Transverse colon (tissue), 4 donors: ENCODE data around the gene MTMR1. TPM values are rescaled to one million over a fixed set of nuclear protein-coding genes. Genes with fewer than 3 reads are reported as not detected.
A peak's percentile ranks its signal among the peaks of the same experiment; 100 is the strongest.

Experiments
- DNase-seq: peaks from one replicate; pipeline ENCODE4 v3.0.0-alpha.2; 2019
- H3K27ac ChIP-seq, 4 donors: fragments of 200-600 bp; sonication (generic); 2 replicates each; pipeline ENCODE4 v1.5.1; 2016 to 2018; ENCODE audit warnings: inconsistent platforms in 4 of 4
- H3K27me3 ChIP-seq: fragments of 200-600 bp; sonication (generic); 2 replicates; pipeline ENCODE4 v1.5.1; 2017; ENCODE audit warnings: inconsistent platforms
- H3K36me3 ChIP-seq, 4 donors: fragments of 200-600 bp; sonication (generic); 2 replicates each; pipeline ENCODE4 v1.5.1; 2017 to 2019; ENCODE audit warnings: inconsistent platforms in 4 of 4
- H3K4me1 ChIP-seq, 4 donors: fragments of 200-600 bp; sonication (generic); 2 replicates each; pipeline ENCODE4 v1.5.1; 2017 to 2020; ENCODE audit warnings: inconsistent platforms in 4 of 4
- H3K4me3 ChIP-seq, 4 donors: fragments of 200-600 bp; sonication (generic); 1 replicate in 1 of 4; 2 replicates in 3 of 4; pipeline versions ENCODE4 v1.5.1 to v1.6.1; 2017 to 2019; ENCODE audit warnings: inconsistent platforms in 4 of 4
- H3K9me3 ChIP-seq, 2 donors: fragments of 200-600 bp; sonication (generic); 2 replicates each; pipeline ENCODE4 v1.5.1; 2017 to 2019; ENCODE audit warnings: inconsistent platforms in 2 of 2
- CTCF ChIP-seq, 5 experiments: fragments of 200-600 bp in 3 of 5; fragments of 450-650 bp in 2 of 5; sonication (generic) in 3 of 5; IDR thresholded peaks; 1 replicate in 2 of 5; 2 replicates in 3 of 5; pipeline ENCODE4 v1.5.1; 2016 to 2017; ENCODE audit warnings: antibody characterized with exemption in 5 of 5, inconsistent platforms in 3 of 5, mild to moderate bottlenecking in 2 of 5, moderate library complexity in 1 of 5
- EP300 ChIP-seq: sonication (generic); formaldehyde crosslinking; IDR thresholded peaks from one replicate; pipeline ENCODE4 v1.6.1; 2017; ENCODE audit warnings: antibody characterized with exemption, low read depth
- POLR2A ChIP-seq: fragments of 450-650 bp; IDR thresholded peaks from one replicate; pipeline ENCODE4 v1.6.1; 2016; ENCODE audit warnings: antibody characterized with exemption, mild to moderate bottlenecking, moderate library complexity
- POLR2AphosphoS5 ChIP-seq, 3 donors: sonication (generic); formaldehyde crosslinking; IDR thresholded peaks; one replicate each; pipeline ENCODE4 v1.6.1; 2016; ENCODE audit warnings: antibody characterized with exemption in 3 of 3
- WGBS, 2 donors: methylation state at CpG; one replicate each; pipeline ENCODE4 v1.1.5; 2018; ENCODE audit warnings: low coverage in 1 of 2; 5-methylcytosine and 5-hydroxymethylcytosine counted together
- in situ Hi-C, 4 donors: fragments of 200-750 bp; cut with MboI; loops; one replicate each; pipeline versions ENCODE4 v1.15.0 to v1.15.1; 2017; ENCODE audit warnings: low sequenced_read_pairs in 3 of 4, low pct_ligation_motif_present in 1 of 4, low pct_unique_long_range_greater_than_20kb in 1 of 4
- intact Hi-C: fragments of 100-400 bp; cut with DNase I; formaldehyde crosslinking; loops from one replicate; pipeline ENCODE4 v1.15.1; 2023; ENCODE audit warnings: low total_unique reads
- total RNA-seq, 4 donors: library from RNA; depleted of rRNA; stranded (reverse); fragments of >200 nt; gene quantifications; one replicate each; pipeline ENCODE4 v1.1.0, GENCODE V29; 2016

The MTMR1 gene
- total RNA-seq, 4 donors from 2014 or later, result 14.6 to 25.5 (median 21.1) TPM

GRCh38 chrX:150683536-150684146 lies 9.6 kb upstream of the MTMR1 start:
- TF ChIP-seq POLR2A, result no peak
- TF ChIP-seq EP300, result no peak
- TF ChIP-seq CTCF (IDR thresholded peaks at IDR 0.05), result peak; percentile 35 to 52 (median 47)
- Histone ChIP-seq H3K27ac (no peak overlapping the region), H3K27me3 (no peaks in the 10 kb centered on the region), H3K4me3 (no peak overlapping the region), H3K4me1 (no peaks in the 10 kb centered on the region), H3K36me3 (no peaks in the 10 kb centered on the region), H3K9me3 (no peaks in the 10 kb centered on the region)
- intact Hi-C loops, result no loop called here
- WGBS, 2 donors, result 34 to 83% methylated on average over 1 to 7 of the region's 7 CpGs
- in situ Hi-C loops, result loop anchor here in 1 of 4 donors (25.0 kb wide), 1 partner anchor 721 kb away; no protein-coding TSS in a partner anchor
- DNase-seq, result no peak

GRCh38 chrX:150688911-150689451 lies 4.2 kb upstream of the MTMR1 start:
- no peaks in the 10 kb centered on the region for H3K9me3 ChIP-seq
- peaks cover 0 to 5% (median 0%) of the 10 kb centered on the region in 4 donors for H3K4me1 ChIP-seq
- intact Hi-C loops, result no loop called here
- in situ Hi-C loops, result loop anchor here in 1 of 4 donors (25.0 kb wide), 1 partner anchor 727 kb away; no protein-coding TSS in a partner anchor
- TF ChIP-seq POLR2AphosphoS5 (IDR thresholded peaks at IDR 0.05), result no peak
- no peak for TF ChIP-seq EP300
- no peak for TF ChIP-seq CTCF (IDR thresholded peaks at IDR 0.05)
- no peak for TF ChIP-seq POLR2A
- no peak for DNase-seq
- 53% methylated on average over 5 of the region's 5 CpGs; no CpG with 5 or more reads in 1 of the 2 donors for WGBS, 2 donors
- no peaks in the 10 kb centered on the region for H3K36me3 ChIP-seq
- no peaks in the 10 kb centered on the region for H3K27me3 ChIP-seq
- H3K4me3 ChIP-seq, result no peak overlapping the region
- no peak overlapping the region for H3K27ac ChIP-seq

- DNase-seq, result no peak
- in situ Hi-C loops, result loop anchor here in 1 of 4 donors (25.0 kb wide), 1 partner anchor 728 kb away; no protein-coding TSS in a partner anchor
- intact Hi-C loops, result loop anchor here (10.0 kb wide), 1 partner anchor 735 kb away; no protein-coding TSS in a partner anchor
- Histone ChIP-seq H3K27me3 (no peaks in the 10 kb centered on the region), H3K27ac (no peak overlapping the region), H3K36me3 (no peaks in the 10 kb centered on the region), H3K4me3 (no peak overlapping the region), H3K9me3 (no peaks in the 10 kb centered on the region), H3K4me1 (peaks cover 0 to 8% (median 3%) of the 10 kb centered on the region in 4 donors)
- no peak for TF ChIP-seq CTCF (IDR thresholded peaks at IDR 0.05)
- TF ChIP-seq POLR2AphosphoS5 (IDR thresholded peaks at IDR 0.05), result no peak
- no peak for TF ChIP-seq EP300
- TF ChIP-seq POLR2A, result no peak
Measured at GRCh38 chrX:150690126-150690525, 3.1 kb upstream of the MTMR1 start.

GRCh38 chrX:150692296-150692695 lies 900 bp upstream of the MTMR1 start:
- H3K27ac ChIP-seq, result peak overlapping the region in 3 of 4 donors; percentile 86 to 90 (median 87)
- in situ Hi-C loops, result loop anchor here in 1 of 4 donors (25.0 kb wide), 1 partner anchor 730 kb away; no protein-coding TSS in a partner anchor

More at GRCh38 chrX:150692296-150692695, 900 bp upstream of the MTMR1 start:
- H3K4me3 ChIP-seq, result peak overlapping the region in 2 of 4 donors; percentile 61
- DNase-seq, result no peak
- TF ChIP-seq EP300 (no peak), CTCF (IDR thresholded peaks at IDR 0.05) (no peak), POLR2AphosphoS5 (IDR thresholded peaks at IDR 0.05) (no peak), POLR2A (no peak)
- H3K36me3 ChIP-seq, result no peaks in the 10 kb centered on the region
- H3K4me1 ChIP-seq, result peaks cover 0 to 11% (median 3%) of the 10 kb centered on the region in 4 donors
- WGBS, 2 donors, result 60 to 65% methylated on average over 2 to 5 of the region's 5 CpGs
- no peaks in the 10 kb centered on the region for H3K27me3 ChIP-seq
- intact Hi-C loops, result loop anchor here (10.0 kb wide), 1 partner anchor 737 kb away; no protein-coding TSS in a partner anchor
- H3K9me3 ChIP-seq, result no peaks in the 10 kb centered on the region
